ENCODE results near the gene MAP3K8.
A peak's percentile ranks its signal among the peaks of the same experiment; 100 is the strongest.
"Not testable (repeated sequence)": the region's sequence is repeated elsewhere in the genome, so short reads cannot be mapped to it uniquely, and the experiment has no call there.

MAP3K8 gene

GRCh38 chr10:30422981-30423654 lies 10.9 kb upstream of the MAP3K8 start:
- H3K4me3 ChIP-seq (ENCODE audit: low read depth, low read length): no peak overlapping the region

- not testable (repeated sequence) for H3K4me3 ChIP-seq (ENCODE audit: low read depth, low read length)
Measured at GRCh38 chr10:30423655-30424275, 10.2 kb upstream of the MAP3K8 start.

- H3K4me3 ChIP-seq (ENCODE audit: low read depth, low read length): no peak overlapping the region
Measured at GRCh38 chr10:30425336-30426075, 8.5 kb upstream of the MAP3K8 start.

- H3K4me3 ChIP-seq (ENCODE audit: low read depth, low read length): no peak overlapping the region
Measured at GRCh38 chr10:30430544-30431298, 3.3 kb upstream of the MAP3K8 start.

GRCh38 chr10:30431435-30431911 lies 2.5 kb upstream of the MAP3K8 start:
- H3K4me3 ChIP-seq (ENCODE audit: low read depth, low read length): no peak overlapping the region

DNA sequence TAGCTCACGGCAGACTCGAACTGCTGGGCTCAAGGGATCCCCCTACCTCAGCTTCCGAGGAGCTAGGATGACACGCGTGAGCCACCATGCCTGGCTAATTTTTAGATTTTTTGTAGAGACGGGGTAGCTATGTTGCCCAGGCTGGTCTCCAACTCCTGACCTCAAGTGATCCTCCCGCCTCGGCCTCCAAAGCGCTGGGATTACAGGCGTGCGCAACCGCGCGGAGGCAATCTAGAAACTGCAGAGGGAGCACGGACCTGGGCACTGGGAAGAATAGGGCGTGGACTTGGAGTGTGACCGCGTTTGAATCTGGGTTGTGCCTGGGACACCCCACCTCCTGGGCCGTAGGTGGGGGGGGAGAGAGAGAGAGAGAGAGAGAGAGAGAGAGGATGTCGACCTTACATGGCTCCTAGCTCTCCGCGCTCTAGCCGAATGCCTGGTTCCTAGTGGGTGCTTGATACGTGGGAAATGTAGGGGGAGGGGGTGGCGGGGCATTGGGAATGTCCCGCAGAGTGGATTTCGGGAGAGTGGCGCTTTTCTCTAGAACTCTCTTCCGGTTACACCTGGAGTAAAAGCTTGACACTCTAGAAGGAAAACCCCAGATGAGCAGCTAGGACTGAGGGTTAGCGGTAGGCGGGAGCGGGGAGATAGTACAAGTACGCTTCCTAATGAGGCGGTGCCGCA lies 1.2 kb upstream of the MAP3K8 start:
- H3K4me3 ChIP-seq (ENCODE audit: low read depth, low read length): peak overlapping the region; percentile 41

DNA sequence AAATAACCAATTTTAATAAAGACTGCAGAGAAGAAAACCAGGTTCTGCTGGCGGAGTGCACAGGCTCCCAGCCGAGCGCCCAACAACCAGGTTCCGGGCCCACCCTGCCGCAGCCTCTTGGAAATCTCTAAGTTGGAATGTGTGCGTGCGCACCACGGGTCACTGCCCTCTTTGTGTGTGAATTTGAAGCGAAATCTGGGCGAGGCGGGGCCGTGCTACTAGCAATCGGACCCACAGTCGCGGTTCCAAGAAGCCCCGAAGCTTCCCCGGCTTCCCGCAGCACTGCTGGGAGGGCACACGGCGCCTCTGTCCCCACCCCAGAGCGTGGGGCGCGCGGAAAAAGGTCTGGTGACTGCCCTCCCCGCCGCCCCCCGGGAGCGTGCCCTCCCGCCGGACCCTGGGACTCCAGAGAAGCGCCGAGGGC lies 666 bp upstream of the MAP3K8 start:
- H3K4me3 ChIP-seq (ENCODE audit: low read depth, low read length): peak overlapping the region; percentile 41

DNA sequence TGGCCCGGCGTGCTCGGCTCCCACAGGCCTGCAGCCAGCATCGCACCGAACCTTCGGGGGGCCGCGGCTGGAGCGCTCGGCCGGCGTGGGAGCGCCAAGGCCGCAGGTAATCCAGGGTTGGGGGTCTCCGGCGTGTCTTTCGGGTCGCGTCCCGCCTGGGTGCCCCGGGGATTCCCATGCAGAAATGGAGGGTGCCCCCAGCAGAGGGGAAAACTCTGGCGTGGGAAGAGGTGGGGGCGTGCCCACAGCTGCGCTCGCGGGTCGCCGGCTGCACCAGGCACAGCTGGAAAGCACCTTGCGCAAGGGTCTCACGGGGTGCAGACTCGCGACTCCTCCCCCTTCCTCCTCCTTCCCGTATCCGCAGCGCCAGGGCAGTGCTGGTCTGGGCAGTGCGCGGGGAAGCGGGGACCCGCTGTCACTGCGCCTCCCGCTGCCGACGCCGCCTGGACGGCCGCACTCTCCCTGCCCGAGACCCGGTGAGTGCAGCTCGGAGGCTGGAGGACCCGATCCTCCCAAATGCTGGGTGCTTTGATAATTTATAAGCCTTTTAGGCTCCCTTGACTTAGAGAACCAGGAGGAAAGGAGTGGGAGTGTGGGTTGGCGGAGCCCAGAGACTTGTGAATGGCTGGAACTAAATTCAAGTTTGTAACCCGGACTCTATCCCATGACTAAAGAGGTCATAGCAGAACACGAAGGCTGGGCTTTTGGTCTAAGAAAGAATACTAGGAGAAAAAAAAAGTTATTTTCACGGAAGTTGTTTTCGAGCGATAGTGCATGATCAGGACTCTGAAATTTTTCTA lies 489 bp downstream of the MAP3K8 start:
- H3K4me3 ChIP-seq (ENCODE audit: low read depth, low read length): peak overlapping the region; percentile 69

DNA sequence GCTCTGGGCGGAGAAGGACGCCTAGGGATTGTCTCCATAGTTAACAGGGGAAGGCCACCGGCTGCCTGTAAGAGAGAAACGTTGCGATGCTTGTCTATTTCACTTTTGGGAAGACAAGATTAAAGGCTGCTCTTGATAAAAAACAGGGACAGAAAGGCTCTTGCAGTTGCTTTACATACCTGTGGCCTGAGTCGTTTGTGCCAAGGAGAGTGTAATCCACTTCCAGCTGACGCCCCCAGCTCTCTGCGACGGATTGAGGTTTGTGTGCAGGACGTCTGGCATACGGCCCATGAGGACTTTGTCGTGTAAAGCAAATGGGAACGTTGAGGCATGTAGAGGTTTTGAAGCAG lies 1.1 kb downstream of the MAP3K8 start:
- H3K4me3 ChIP-seq (ENCODE audit: low read depth, low read length): peak overlapping the region; percentile 69

DNA sequence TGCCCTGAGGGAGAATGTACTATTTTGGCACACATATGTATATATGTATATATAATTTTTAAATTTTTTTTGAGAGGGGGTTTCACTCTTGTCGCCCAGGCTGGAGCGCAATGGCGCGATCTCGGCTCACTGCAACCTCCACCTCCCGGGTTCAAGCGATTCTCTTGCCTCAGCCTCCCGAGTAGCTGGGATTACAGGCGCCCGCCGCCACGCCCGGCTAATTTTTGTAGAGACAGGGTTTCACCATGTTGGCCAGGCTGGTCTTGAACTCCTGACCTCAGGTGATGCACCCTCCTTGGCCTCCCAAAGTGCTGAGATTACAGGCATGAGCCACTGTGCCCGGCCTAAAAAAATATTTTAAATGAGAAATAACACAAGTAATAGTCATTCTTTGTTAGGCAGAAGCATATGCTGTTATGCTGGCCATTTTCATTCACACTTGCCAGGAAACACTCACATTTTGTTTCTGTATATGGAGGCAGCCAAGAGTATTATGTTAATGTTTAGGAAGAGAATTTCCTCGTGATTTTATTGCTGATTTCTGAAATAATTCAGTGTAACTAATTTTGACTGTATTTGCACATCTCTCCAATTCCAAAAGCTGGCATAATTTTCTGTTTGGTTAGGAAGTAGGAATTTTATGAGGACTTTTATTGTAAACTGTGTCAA lies 1.6 kb downstream of the MAP3K8 start:
- H3K4me3 ChIP-seq (ENCODE audit: low read depth, low read length): not testable (repeated sequence)

DNA sequence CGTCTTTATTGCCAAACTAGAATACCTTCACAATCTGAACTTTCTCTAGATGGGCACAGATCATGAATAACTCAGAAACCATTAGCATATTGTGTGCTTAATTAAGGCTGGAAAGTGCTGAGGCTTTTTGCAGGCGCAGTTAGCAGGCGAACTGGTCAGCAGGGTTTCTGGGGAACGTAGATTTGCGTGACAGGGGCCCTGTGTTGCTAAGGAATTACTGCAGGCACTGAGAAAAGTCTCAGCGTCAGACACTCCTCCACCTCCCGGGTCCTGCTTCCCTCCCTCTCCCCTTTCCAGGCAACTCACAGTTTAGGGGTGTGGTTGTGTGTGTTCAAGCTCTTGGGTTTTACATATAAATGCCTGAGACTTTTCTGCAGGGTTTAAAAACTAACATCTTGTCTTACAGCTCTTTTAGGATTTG lies 2.2 kb downstream of the MAP3K8 start:
- no peak overlapping the region for H3K4me3 ChIP-seq (ENCODE audit: low read depth, low read length)

DNA sequence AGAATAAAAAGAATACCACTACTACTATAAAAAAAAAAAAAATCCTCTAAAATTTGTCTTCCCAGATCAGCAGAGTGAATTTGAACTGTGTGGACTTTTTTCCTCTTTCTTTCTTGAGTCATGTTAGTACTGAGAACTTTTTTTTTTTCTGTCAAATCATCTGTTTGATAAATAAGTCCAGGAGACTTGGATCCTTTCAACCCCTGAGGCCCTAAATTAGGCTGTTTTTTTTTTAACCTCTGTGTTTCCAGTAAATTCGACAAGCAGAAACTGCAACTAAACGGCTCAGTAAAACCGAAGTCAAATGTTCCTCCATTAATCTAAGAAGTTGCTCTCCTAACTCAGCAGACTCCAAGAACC lies 2.7 kb downstream of the MAP3K8 start:
- H3K4me3 ChIP-seq (ENCODE audit: low read depth, low read length): no peak overlapping the region

GRCh38 chr10:30437031-30437841 lies 3.3 kb downstream of the MAP3K8 start:
- H3K4me3 ChIP-seq (ENCODE audit: low read depth, low read length): no peak overlapping the region

GRCh38 chr10:30438021-30438850 lies 4.3 kb downstream of the MAP3K8 start:
- no peak overlapping the region for H3K4me3 ChIP-seq (ENCODE audit: low read depth, low read length)

DNA sequence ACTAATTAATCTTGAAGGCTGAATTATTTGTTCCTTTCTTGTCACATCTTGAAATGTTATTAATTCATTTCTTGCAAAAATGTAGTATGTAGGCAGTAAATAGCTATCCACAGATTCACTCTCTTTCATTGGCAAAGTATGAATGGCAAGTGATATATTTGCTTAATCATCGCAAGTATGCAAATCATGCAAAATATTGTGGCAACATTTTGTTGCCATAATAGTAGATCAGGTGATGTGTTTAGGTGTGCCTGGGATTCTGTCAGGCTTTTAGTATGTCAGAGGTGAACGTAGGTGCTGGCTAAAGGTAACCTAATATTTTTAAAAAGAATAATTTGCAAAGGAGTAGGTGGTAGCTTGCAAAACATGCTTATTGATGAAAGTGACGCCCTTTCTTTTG lies 5.9 kb downstream of the MAP3K8 start:
- H3K4me3 ChIP-seq (ENCODE audit: low read depth, low read length): no peak overlapping the region

GRCh38 chr10:30442019-30442606 lies 8.1 kb downstream of the MAP3K8 start:
- no peak overlapping the region for H3K4me3 ChIP-seq (ENCODE audit: low read depth, low read length)

DNA sequence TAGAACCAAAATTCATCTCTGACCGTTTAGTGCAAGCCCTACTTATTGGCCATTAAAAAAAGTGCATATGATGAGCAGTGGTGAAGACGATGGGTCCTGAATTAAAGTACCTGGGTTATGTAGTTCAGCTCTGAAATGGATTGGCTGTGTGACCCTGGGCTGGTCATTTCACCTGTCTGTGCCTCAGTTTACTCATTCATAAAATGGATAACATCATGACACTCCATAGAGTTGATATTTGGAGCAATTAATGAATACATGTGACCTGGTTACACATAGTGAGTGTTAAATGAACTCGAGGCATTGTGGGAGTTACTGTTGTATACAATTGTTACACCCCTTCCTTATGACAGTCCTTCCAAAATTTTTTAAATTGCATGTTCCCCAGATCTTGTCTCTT lies 9.1 kb downstream of the MAP3K8 start:
- H3K4me3 ChIP-seq (ENCODE audit: low read depth, low read length): no peak overlapping the region
